H1 (cell line): ENCODE data around the gene NCK2. TPM values are rescaled to one million over a fixed set of nuclear protein-coding genes. Genes with fewer than 3 reads are reported as not detected.

ENCODE experiments used
- CTCF ChIA-PET: fragments of 300-600 bp; sonication (Branson Sonifier 250); formaldehyde crosslinking; loops from one replicate; lab custom pipeline; 2021; ENCODE audit not compliant: partially characterized antibody; lab: Charles Lee
- POLR2A ChIA-PET: fragments of 300-600 bp; sonication (Branson Sonifier 250); formaldehyde crosslinking; loops from one replicate; lab custom pipeline; 2021; ENCODE audit warnings: inconsistent platforms; ENCODE audit not compliant: partially characterized antibody; lab: Charles Lee
- DNase-seq, 2 experiments: peaks; one replicate each; pipeline versions ENCODE4 v3.0.0 to v3.0.0-alpha.2; 2010 to 2022; ENCODE audit warnings: low spot score in 2 of 2, low read depth in 1 of 2, mixed read lengths in 1 of 2
- FAIRE-seq: peaks from 2 replicates; lab custom pipeline; 2011; peaks lifted over from hg19 to GRCh38; lab: Jason Lieb, UNC
- H2AFZ ChIP-seq: 2 replicates; pipeline ENCODE4 v1.8.1; 2012; ENCODE audit warnings: low read length, inconsistent platforms
- H2AK5ac ChIP-seq: 2 replicates; pipeline ENCODE4 v1.6.1; 2013; ENCODE audit warnings: low read depth, low read length
- H2BK120ac ChIP-seq: replicated peaks from 2 replicates; pipeline ENCODE3; 2013; ENCODE audit warnings: low read depth, low read length, inconsistent platforms
- H2BK12ac ChIP-seq: 2 replicates; pipeline ENCODE4 v1.6.1; 2013; ENCODE audit warnings: low read depth, low read length
- H2BK15ac ChIP-seq: 2 replicates; pipeline ENCODE4 v1.6.1; 2013; ENCODE audit warnings: low read length
- H2BK20ac ChIP-seq: 2 replicates; pipeline ENCODE4 v1.6.1; 2013; ENCODE audit warnings: low read length
- H2BK5ac ChIP-seq: 2 replicates; pipeline ENCODE4 v1.6.1; 2013; ENCODE audit warnings: low read depth, low read length
- H3K14ac ChIP-seq: 2 replicates; pipeline ENCODE4 v1.6.1; 2013; ENCODE audit warnings: inconsistent platforms; ENCODE audit not compliant: insufficient read length
- H3K18ac ChIP-seq: 2 replicates; pipeline ENCODE4 v1.6.1; 2013; ENCODE audit warnings: low read length; ENCODE audit errors: extremely low read depth
- H3K23ac ChIP-seq: 2 replicates; pipeline ENCODE4 v1.6.1; 2013; ENCODE audit warnings: inconsistent platforms; ENCODE audit not compliant: insufficient read length
- H3K23me2 ChIP-seq: 2 replicates; pipeline ENCODE4 v1.6.1; 2013; ENCODE audit warnings: low read depth, low read length
- H3K27ac ChIP-seq: 2 replicates; pipeline ENCODE4 v1.6.1; 2011; ENCODE audit warnings: low read depth, low read length, inconsistent platforms
- H3K27me3 ChIP-seq, 4 experiments: replicated peaks in 1 of 4; 1 replicate in 1 of 4; 2 replicates in 3 of 4; pipeline versions ENCODE4 v1.6.1 to v1.8.1; 2011 to 2013; ENCODE audit warnings: low read length in 3 of 4, mild to moderate bottlenecking in 3 of 4, inconsistent platforms in 2 of 4, mixed read lengths in 2 of 4, moderate library complexity in 1 of 4; ENCODE audit not compliant: control insufficient read depth in 3 of 4, insufficient read depth in 3 of 4; ENCODE audit errors: extremely low read depth in 1 of 4
- H3K36me3 ChIP-seq, 4 experiments: 2 replicates each; pipeline versions ENCODE4 v1.6.1 to v1.8.1; 2011 to 2013; ENCODE audit warnings: mild to moderate bottlenecking in 4 of 4, low read length in 3 of 4, moderate library complexity in 2 of 4, control low read depth in 1 of 4, inconsistent platforms in 1 of 4; ENCODE audit not compliant: insufficient read depth in 4 of 4, control insufficient read depth in 2 of 4
- H3K4ac ChIP-seq: replicated peaks from 2 replicates; pipeline ENCODE3; 2013; ENCODE audit warnings: low read length, low read depth, mixed read lengths, inconsistent platforms; ENCODE audit not compliant: insufficient read length
- H3K4me1 ChIP-seq, 4 experiments: replicated peaks in 1 of 4; 1 replicate in 1 of 4; 2 replicates in 3 of 4; pipeline versions ENCODE4 v1.6.1 to v1.8.1; 2011 to 2013; ENCODE audit warnings: low read length in 3 of 4, inconsistent platforms in 2 of 4, mixed read lengths in 1 of 4; ENCODE audit not compliant: insufficient read depth in 4 of 4, control insufficient read depth in 3 of 4
- H3K4me2 ChIP-seq, 2 experiments: 2 replicates each; pipeline versions ENCODE4 v1.6.1 to v1.8.1; 2011 to 2013; ENCODE audit warnings: low read depth in 2 of 2, low read length in 2 of 2, control low read depth in 1 of 2, inconsistent platforms in 1 of 2, mild to moderate bottlenecking in 1 of 2; ENCODE audit not compliant: insufficient read depth in 1 of 2
- H3K4me3 ChIP-seq, 4 experiments: fragments of 200-600, 300-600 bp in 1 of 4; sonication (generic), shearing (Covaris generic), sonication (Bioruptor Twin) in 1 of 4; 2 replicates each; pipeline versions ENCODE4 v1.5.1 to v1.8.1; 2011 to 2016; ENCODE audit warnings: low read length in 4 of 4, low read depth in 3 of 4, control low read depth in 2 of 4, inconsistent platforms in 2 of 4, mild to moderate bottlenecking in 2 of 4, mixed read lengths in 1 of 4, moderate library complexity in 1 of 4; ENCODE audit not compliant: insufficient read depth in 2 of 4; ENCODE audit errors: extremely low read depth in 1 of 4
- H3K56ac ChIP-seq: replicated peaks from 2 replicates; pipeline ENCODE3; 2013; ENCODE audit warnings: low read depth, mild to moderate bottlenecking, mixed read lengths, low read length, inconsistent platforms; ENCODE audit not compliant: insufficient read length
- H3K79me1 ChIP-seq: 2 replicates; pipeline ENCODE4 v1.6.1; 2013; ENCODE audit warnings: low read depth, low read length, control low read depth
- H3K79me2 ChIP-seq, 2 experiments: 2 replicates each; pipeline versions ENCODE4 v1.6.1 to v1.8.1; 2012 to 2013; ENCODE audit warnings: low read length in 2 of 2, mild to moderate bottlenecking in 2 of 2, inconsistent platforms in 1 of 2; ENCODE audit not compliant: insufficient read depth in 2 of 2, control insufficient read depth in 1 of 2
- H3K9ac ChIP-seq, 4 experiments: replicated peaks in 1 of 4; 1 replicate in 1 of 4; 2 replicates in 3 of 4; pipeline versions ENCODE4 v1.6.1 to v1.8.1; 2011 to 2013; ENCODE audit warnings: low read depth in 3 of 4, low read length in 3 of 4, control low read depth in 2 of 4, mild to moderate bottlenecking in 2 of 4, moderate library complexity in 2 of 4, inconsistent platforms in 1 of 4; ENCODE audit errors: extremely low read depth in 1 of 4
- H3K9me3 ChIP-seq, 2 experiments: 2 replicates each; pipeline versions ENCODE4 v1.6.1 to v1.8.1; 2012 to 2013; ENCODE audit warnings: mild to moderate bottlenecking in 2 of 2, moderate library complexity in 2 of 2, control low read depth in 1 of 2, inconsistent platforms in 1 of 2, low read depth in 1 of 2, low read length in 1 of 2, mixed read lengths in 1 of 2; ENCODE audit not compliant: insufficient read depth in 2 of 2
- H4K20me1 ChIP-seq, 2 experiments: replicated peaks in 1 of 2; 2 replicates each; pipeline versions ENCODE3 to v1.8.1; 2011 to 2013; ENCODE audit warnings: inconsistent platforms in 2 of 2, low read length in 2 of 2, mild to moderate bottlenecking in 1 of 2; ENCODE audit not compliant: insufficient read depth in 2 of 2, control insufficient read depth in 1 of 2
- H4K5ac ChIP-seq: 2 replicates; pipeline ENCODE4 v1.6.1; 2013; ENCODE audit warnings: low read length, low read depth, mixed read lengths, inconsistent platforms; ENCODE audit not compliant: insufficient read length
- H4K8ac ChIP-seq: 2 replicates; pipeline ENCODE4 v1.8.0; 2013; ENCODE audit warnings: mild to moderate bottlenecking, moderate library complexity, low read length, inconsistent platforms; ENCODE audit not compliant: insufficient read depth; ENCODE audit errors: extremely low read depth
- H4K91ac ChIP-seq: replicated peaks from 2 replicates; pipeline ENCODE3; 2013; ENCODE audit warnings: low read length, mixed read lengths, inconsistent platforms; ENCODE audit not compliant: insufficient read length
- EP300 ChIP-seq, 2 experiments: IDR thresholded peaks; 1 replicate in 1 of 2; 2 replicates in 1 of 2; pipeline ENCODE4 v1.6.1; 2011 to 2012; ENCODE audit warnings: low read depth in 2 of 2, low read length in 2 of 2, mild to moderate bottlenecking in 2 of 2, borderline replicate concordance in 1 of 2, inconsistent platforms in 1 of 2, moderate library complexity in 1 of 2
- TEAD4 ChIP-seq: IDR thresholded peaks from 2 replicates; pipeline ENCODE4 v1.6.1; 2012; ENCODE audit warnings: low read depth, low read length, inconsistent platforms, mixed read lengths
- WGBS, 2 experiments: shearing (Covaris generic) in 1 of 2; methylation state at CpG; one replicate each; pipeline versions ENCODE4 v1.1.6 to v1.1.7; 2013 to 2015; ENCODE audit warnings: low lambda C conversion rate in 2 of 2, mixed read lengths in 2 of 2, inconsistent platforms in 1 of 2, low coverage in 1 of 2, missing lambda C conversion rate in 1 of 2; ENCODE audit not compliant: insufficient replicate concordance in 2 of 2, insufficient coverage in 1 of 2, insufficient read length in 1 of 2; ENCODE audit errors: extremely low coverage in 1 of 2, missing lambda C conversion rate in 1 of 2; 5-methylcytosine and 5-hydroxymethylcytosine counted together
- polyA plus RNA-seq, 7 experiments: library from polyadenylated mRNA; depleted of rRNA in 3 of 7; stranded (reverse) in 5 of 7; unstranded in 2 of 7; fragments of >200 nt in 5 of 7; fragments of 200-250 nt in 2 of 7; gene quantifications; 1 replicate in 5 of 7; 2 replicates in 1 of 7; 4 replicates in 1 of 7; pipeline versions ENCODE4 v1.2.1 to v1.2.3, GENCODE V29; 2011 to 2013; ENCODE audit warnings: missing spikeins in 2 of 7, mixed read lengths in 2 of 7
- total RNA-seq: library from RNA; stranded (reverse); fragmentation: NEBNext Ultra II Directional; extraction: Animal tissue kit (Norgen Biotek cat#: 25700); gene quantifications from 2 replicates; pipeline ENCODE4 v1.2.1, GENCODE V29; 2021
- TF ChIP-seq, protein P1 (sequence below): IDR thresholded peaks from 2 replicates; pipeline ENCODE4 v1.6.1; 2011; ENCODE audit warnings: low read depth, mild to moderate bottlenecking, low read length; ENCODE audit not compliant: insufficient read depth

Gene NCK2
- total and polyA plus RNA-seq, 2 of the 8 experiments (the other 6 are each of a cell fraction or from before 2014, with no cell fraction given): 30.3 to 65.7 TPM

DNA sequence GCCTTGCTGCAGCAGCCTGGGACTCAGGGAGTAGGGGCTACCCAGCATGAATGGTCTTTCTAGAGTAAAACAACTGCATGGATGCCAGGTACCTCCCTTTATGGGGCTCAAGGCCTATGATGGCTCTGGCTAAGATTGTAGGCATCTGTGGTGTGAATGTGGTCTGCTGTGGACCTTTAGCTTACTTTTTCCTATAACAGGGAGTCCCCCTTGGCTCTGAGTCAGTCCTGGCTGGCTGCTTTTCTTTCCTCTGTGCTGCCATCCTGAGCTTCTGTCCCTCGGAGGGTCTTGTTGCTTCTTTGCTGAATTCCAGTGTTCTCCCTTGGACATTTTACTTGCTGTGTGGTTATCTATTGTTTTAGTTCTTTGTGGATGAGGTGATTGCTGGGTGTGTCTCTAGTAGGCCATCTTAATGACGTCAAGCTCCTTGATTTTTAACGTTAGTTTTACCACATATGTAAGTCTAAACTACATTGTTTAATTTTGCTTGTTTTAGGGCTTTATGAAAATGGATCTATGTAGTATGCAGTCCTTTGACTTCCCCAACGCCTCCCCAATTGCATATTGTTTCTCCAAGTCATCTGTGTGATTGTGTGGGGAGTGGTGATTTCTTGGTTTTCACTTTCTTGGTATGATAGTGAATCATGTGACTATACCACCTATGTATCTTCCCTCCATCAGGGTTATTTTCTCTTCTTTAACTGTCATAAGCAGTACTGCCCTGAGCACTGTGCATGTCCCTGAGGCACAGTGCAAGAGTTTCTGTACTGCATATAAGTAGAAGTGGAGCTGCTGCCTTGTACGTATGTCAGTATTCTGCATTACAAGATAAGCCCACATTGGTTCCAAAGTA lies 92.4 kb downstream of the NCK2 start:
- H3K14ac ChIP-seq: no peak overlapping the region
- no peak overlapping the region for H3K23ac ChIP-seq
- FAIRE-seq (no peak), DNase-seq (no peak)
- no peak overlapping the region for H2BK15ac ChIP-seq
- no peak overlapping the region for H2BK20ac ChIP-seq
- no peak overlapping the region for H3K4me2 ChIP-seq
- no peak overlapping the region for H3K4ac ChIP-seq
- no peak overlapping the region for H2AFZ ChIP-seq
- no peak overlapping the region for H2BK120ac ChIP-seq
- peaks cover 1 to 19% (median 2%) of the 10 kb centered on the region in 4 experiments; a peak in 4 of 7 replicates for H3K4me1 ChIP-seq
- no peak overlapping the region for H3K27ac ChIP-seq
- ChIA-PET POLR2A (interaction anchor here (0.6 kb wide), 2 partner anchors 26 to 546 kb away, joined by 3 to 4 read pairs; no protein-coding TSS in a partner anchor), CTCF (interaction anchor here (1.0 kb wide), 1 partner anchor 15 kb away, joined by 3 read pairs; no protein-coding TSS in a partner anchor)
- H3K56ac ChIP-seq: no peak overlapping the region
- H3K18ac ChIP-seq: no peak overlapping the region
- H4K20me1 ChIP-seq: peaks cover 5% of the 10 kb centered on the region in 2 experiments
- H3K9me3 ChIP-seq: peaks cover 0 to under 1% of the 10 kb centered on the region in 2 experiments; a peak in 1 of 4 replicates
- H2AK5ac ChIP-seq: no peak overlapping the region
- H4K5ac ChIP-seq: no peak overlapping the region
- H3K27me3 ChIP-seq: no peaks in the 10 kb centered on the region
- H2BK12ac ChIP-seq: no peak overlapping the region; the same call in 1 of the 2 replicates
- H3K9ac ChIP-seq: no peak overlapping the region
- TF ChIP-seq TEAD4 (no peak), EP300 (IDR thresholded peaks at IDR 0.05; ENCODE audit: borderline replicate concordance in 1 of 2, low read depth in 2 of 2, low read length in 2 of 2) (no peak)
- TF ChIP-seq, protein P1, sequence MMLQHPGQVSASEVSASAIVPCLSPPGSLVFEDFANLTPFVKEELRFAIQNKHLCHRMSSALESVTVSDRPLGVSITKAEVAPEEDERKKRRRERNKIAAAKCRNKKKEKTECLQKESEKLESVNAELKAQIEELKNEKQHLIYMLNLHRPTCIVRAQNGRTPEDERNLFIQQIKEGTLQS: no peak
- no peak overlapping the region for H3K4me3 ChIP-seq
- peaks cover 2% of the 10 kb centered on the region; the same call in 1 of the 2 replicates for H3K23me2 ChIP-seq
- H3K36me3 ChIP-seq: no peaks in the 10 kb centered on the region
- H3K79me1 ChIP-seq: peaks cover 17% of the 10 kb centered on the region
- WGBS, 2 experiments: 82% methylated on average over 5 of the region's 5 CpGs; no CpG with 5 or more reads in 1 of the 2 experiments
- H4K91ac ChIP-seq: no peak overlapping the region
- no peak overlapping the region for H2BK5ac ChIP-seq
- H3K79me2 ChIP-seq: peaks cover 5 to 84% of the 10 kb centered on the region in 2 experiments; a peak in 3 of 4 replicates
- no peak overlapping the region for H4K8ac ChIP-seq
